Measurements from ENCODE around the gene TRPM5. TPM values are rescaled to one million over a fixed set of nuclear protein-coding genes. Genes with fewer than 3 reads are reported as not detected.

The TRPM5 gene
- total RNA-seq, 1 donor from 2014 or later, result 0.34 TPM

DNA sequence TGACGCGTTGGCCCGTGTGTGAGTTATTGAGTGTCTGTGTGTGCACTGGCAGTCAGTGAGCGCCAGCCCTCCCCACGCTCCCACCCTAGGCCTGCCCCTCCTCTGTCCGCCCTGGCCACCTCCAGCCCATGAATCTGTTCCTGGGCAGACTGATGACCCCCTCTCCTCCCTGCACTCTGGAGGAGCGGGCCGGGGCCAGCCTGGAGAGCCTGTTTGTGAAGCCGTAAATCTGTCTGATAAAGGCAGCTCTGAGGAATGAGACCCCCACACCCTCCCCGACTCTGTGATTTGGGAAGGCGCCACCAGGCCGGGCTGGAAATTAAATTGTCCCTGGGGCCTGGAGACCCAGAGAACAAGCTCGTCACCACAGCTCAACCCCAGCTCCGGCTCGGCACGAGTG lies 35.2 kb downstream of the TRPM5 start:
- H3K27ac ChIP-seq, result no peak overlapping the region
- no peak overlapping the region for H2AFZ ChIP-seq (replicated peaks)
- H4K20me1 ChIP-seq (ENCODE audit: low read depth), result no peaks in the 10 kb centered on the region
- H3K4me1 ChIP-seq, result no peaks in the 10 kb centered on the region
- no peak overlapping the region for H3K27ac Mint-ChIP-seq
- H3K4me3 Mint-ChIP-seq, result no peak overlapping the region
- no peaks in the 10 kb centered on the region for H3K9me3 ChIP-seq (ENCODE audit: low read depth)
- no peak overlapping the region for H3K4me3 ChIP-seq
- no peak for DNase-seq (ENCODE audit: low spot score)
- no peak for TF ChIP-seq EZH2 (IDR thresholded peaks at IDR 0.05)
- TF ChIP-seq CTCF (IDR thresholded peaks at IDR 0.05), result no peak
- no peak for TF ChIP-seq EZH2phosphoT487 (IDR thresholded peaks at IDR 0.05)
- H3F3A ChIP-seq (ENCODE audit: low read depth), result no peaks in the 10 kb centered on the region
- no peaks in the 10 kb centered on the region for H3K79me2 ChIP-seq (ENCODE audit: low read depth)
- no peaks in the 10 kb centered on the region for H3K36me3 Mint-ChIP-seq
- H3K4me1 Mint-ChIP-seq, result no peaks in the 10 kb centered on the region
- no peaks in the 10 kb centered on the region for H3K9me3 Mint-ChIP-seq
- peak overlapping the region; percentile 32 for H3K9ac ChIP-seq
- H3K27me3 ChIP-seq, result no peaks in the 10 kb centered on the region
- H3K27me3 Mint-ChIP-seq (ENCODE audit: insufficient read depth, low read depth), result peaks cover 8% of the 10 kb centered on the region
- no peak overlapping the region for H3K4me2 ChIP-seq
- H3K36me3 ChIP-seq, result no peaks in the 10 kb centered on the region

DNA sequence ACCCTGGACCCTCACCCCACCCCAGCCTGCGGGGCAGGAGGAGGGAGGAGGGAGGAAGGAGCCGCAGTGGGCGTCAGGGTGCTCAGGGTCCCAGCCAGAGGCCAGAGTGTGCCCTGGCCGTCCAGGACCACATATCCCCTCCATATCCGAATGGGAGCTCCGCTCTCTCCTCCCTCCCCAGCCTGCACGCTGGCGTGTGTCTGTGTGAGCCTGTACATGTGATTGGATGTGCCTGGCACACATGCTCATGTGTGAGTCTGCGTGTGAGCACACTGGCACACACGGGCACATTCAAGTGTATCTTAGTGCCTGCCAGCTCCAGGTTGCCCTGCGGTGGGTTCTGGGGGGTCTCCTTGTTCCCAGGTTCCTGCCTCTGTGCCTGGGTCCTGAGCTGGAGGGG lies 35.6 kb downstream of the TRPM5 start:
- Histone ChIP-seq H3K36me3 (no peaks in the 10 kb centered on the region), H3K27me3 (no peaks in the 10 kb centered on the region), H3K79me2 (ENCODE audit: low read depth) (no peaks in the 10 kb centered on the region), H3K4me2 (no peak overlapping the region), H3K9ac (no peak overlapping the region), H2AFZ (replicated peaks) (no peak overlapping the region), H3K27ac (no peak overlapping the region), H3K9me3 (ENCODE audit: low read depth) (no peaks in the 10 kb centered on the region), H3K4me3 (no peak overlapping the region), H3F3A (ENCODE audit: low read depth) (no peaks in the 10 kb centered on the region), H4K20me1 (ENCODE audit: low read depth) (no peaks in the 10 kb centered on the region), H3K4me1 (no peaks in the 10 kb centered on the region)
- Mint-ChIP-seq H3K4me3 (no peak overlapping the region), H3K36me3 (peaks cover 1% of the 10 kb centered on the region), H3K9me3 (no peaks in the 10 kb centered on the region), H3K4me1 (no peaks in the 10 kb centered on the region), H3K27ac (no peak overlapping the region), H3K27me3 (ENCODE audit: insufficient read depth, low read depth) (peaks cover 8% of the 10 kb centered on the region)
- TF ChIP-seq CTCF (IDR thresholded peaks at IDR 0.05), result no peak
- DNase-seq (ENCODE audit: low spot score), result no peak

DNA sequence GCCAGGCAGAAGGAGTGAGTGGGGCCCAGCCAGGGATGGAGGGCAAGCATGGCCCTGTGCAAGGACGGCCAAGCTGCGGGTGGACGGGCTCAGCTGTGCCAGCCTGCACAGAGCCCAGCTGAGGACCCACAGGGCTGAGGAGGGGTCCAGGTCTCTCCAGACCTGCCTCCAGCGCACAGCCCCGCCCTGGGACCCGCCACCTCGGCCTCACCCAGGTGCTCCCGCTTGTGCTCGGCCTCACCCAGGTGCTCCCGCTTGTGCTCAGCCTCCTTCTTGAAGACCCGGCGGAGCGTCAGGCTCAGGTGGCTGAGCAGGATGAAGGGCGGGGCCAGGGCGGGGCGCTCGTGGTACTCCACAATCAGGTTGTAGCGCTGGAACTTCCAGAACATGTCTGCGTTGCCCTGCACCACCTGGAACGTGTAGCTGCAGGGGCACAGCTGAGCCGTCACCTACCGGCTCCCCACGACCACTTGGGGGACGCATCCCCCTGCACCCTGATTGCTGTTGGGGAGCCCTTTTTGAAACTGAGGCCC lies 37.4 kb downstream of the TRPM5 start:
- Histone ChIP-seq H3K9me3 (ENCODE audit: low read depth) (no peaks in the 10 kb centered on the region), H3F3A (ENCODE audit: low read depth) (no peaks in the 10 kb centered on the region), H3K4me2 (no peak overlapping the region), H3K27ac (no peak overlapping the region), H3K27me3 (no peaks in the 10 kb centered on the region), H3K4me3 (no peak overlapping the region), H3K79me2 (ENCODE audit: low read depth) (peaks cover 7% of the 10 kb centered on the region), H3K4me1 (no peaks in the 10 kb centered on the region), H4K20me1 (ENCODE audit: low read depth) (no peaks in the 10 kb centered on the region), H2AFZ (replicated peaks) (no peak overlapping the region), H3K36me3 (no peaks in the 10 kb centered on the region), H3K9ac (no peak overlapping the region)
- no peak overlapping the region for H3K27ac Mint-ChIP-seq
- peaks cover 8% of the 10 kb centered on the region for H3K27me3 Mint-ChIP-seq (ENCODE audit: insufficient read depth, low read depth)
- DNase-seq (ENCODE audit: low spot score), result no peak
- H3K9me3 Mint-ChIP-seq, result no peaks in the 10 kb centered on the region
- TF ChIP-seq EZH2 (IDR thresholded peaks at IDR 0.05) (no peak), CTCF (IDR thresholded peaks at IDR 0.05) (no peak), EZH2phosphoT487 (IDR thresholded peaks at IDR 0.05) (no peak)
- no peaks in the 10 kb centered on the region for H3K4me1 Mint-ChIP-seq
- H3K4me3 Mint-ChIP-seq, result no peak overlapping the region
- H3K36me3 Mint-ChIP-seq, result peaks cover 1% of the 10 kb centered on the region

All from neural progenitor cell (in vitro differentiated cells).